Inflammatory macrophage (primary cell): ENCODE results near the gene RBFOX1.

Experiments used
- DNase-seq, 2 donors: peaks; one replicate each; pipeline ENCODE4 v3.0.0-alpha.2; 2020 to 2022
- total RNA-seq, 18 experiments: gene quantifications; one replicate each; lab custom pipeline; 2026; ENCODE audit warnings: mixed read lengths in 6 of 18, inconsistent platforms in 2 of 18; lab: John Stamatoyannopoulos, UW

The RBFOX1 gene
- 0 to 0.32 (median 0.08) reads per million in 18 experiments for total RNA-seq

GRCh38 chr16:7332611-7333010, at the start of gene RBFOX1:
TSS of gene RBFOX1 (plus strand) at chr16:7332845.
- no peak for DNase-seq

GRCh38 chr16:7284780-7285179, 47.9 kb upstream of the RBFOX1 start:
- DNase-seq: no peak

- no peak for DNase-seq
These were observed 47.1 kb upstream of the RBFOX1 start for GRCh38 chr16:7285520-7285919.

GRCh38 chr16:7289299-7289698, 43.3 kb upstream of the RBFOX1 start:
- DNase-seq: no peak

- no peak for DNase-seq
These were observed 42.0 kb upstream of the RBFOX1 start for GRCh38 chr16:7290682-7291081.

GRCh38 chr16:7294020-7294419, 38.6 kb upstream of the RBFOX1 start:
- no peak for DNase-seq

- DNase-seq: no peak
These were observed 29.5 kb upstream of the RBFOX1 start for GRCh38 chr16:7303052-7303610.

- no peak for DNase-seq
These were observed 28.9 kb upstream of the RBFOX1 start for GRCh38 chr16:7303660-7304200.

- DNase-seq: no peak
These were observed 28.4 kb upstream of the RBFOX1 start for GRCh38 chr16:7304279-7304678.

GRCh38 chr16:7304958-7305357, 27.7 kb upstream of the RBFOX1 start:
- DNase-seq: no peak

GRCh38 chr16:7313170-7313569, 19.5 kb upstream of the RBFOX1 start:
- DNase-seq: no peak

- no peak for DNase-seq
These were observed 18.5 kb upstream of the RBFOX1 start for GRCh38 chr16:7314163-7314562.

GRCh38 chr16:7315813-7316212, 16.8 kb upstream of the RBFOX1 start:
- no peak for DNase-seq

- no peak for DNase-seq
These were observed 16.3 kb upstream of the RBFOX1 start for GRCh38 chr16:7316281-7316888.

GRCh38 chr16:7317982-7318381, 14.7 kb upstream of the RBFOX1 start:
- no peak for DNase-seq

- DNase-seq: no peak
These were observed 14.0 kb upstream of the RBFOX1 start for GRCh38 chr16:7318686-7319085.

- no peak for DNase-seq
These were observed 13.1 kb upstream of the RBFOX1 start for GRCh38 chr16:7319514-7319913.

- no peak for DNase-seq
These were observed 11.0 kb upstream of the RBFOX1 start for GRCh38 chr16:7321661-7322060.

- no peak for DNase-seq
These were observed 8.3 kb upstream of the RBFOX1 start for GRCh38 chr16:7324321-7324720.

GRCh38 chr16:7325834-7326233, 6.8 kb upstream of the RBFOX1 start:
- no peak for DNase-seq

- DNase-seq: no peak
These were observed 1.9 kb upstream of the RBFOX1 start for GRCh38 chr16:7330709-7331108.

- no peak for DNase-seq
These were observed 648 bp upstream of the RBFOX1 start for GRCh38 chr16:7331997-7332396.

- DNase-seq: no peak
These were observed 608 bp downstream of the RBFOX1 start for GRCh38 chr16:7333180-7333725.
